Inflammatory macrophage treated with lipopolysaccharide for 4 hours (primary cell): ENCODE data around the gene CLOCK.

Experiments used
- DNase-seq: peaks from one replicate; pipeline ENCODE4 v3.0.0-alpha.2; 2020

CLOCK gene

GRCh38 chr4:55378617-55379467 is 167.9 kb downstream of the CLOCK start:
- DNase-seq, result no peak
